Measurements from ENCODE around the gene RAB29.
A peak's percentile ranks its signal among the peaks of the same experiment; 100 is the strongest.

The RAB29 gene

GRCh38 chr1:205794011-205794730, 18.9 kb upstream of the RAB29 start:
- Histone ChIP-seq H3K36me3 (ENCODE audit: control insufficient read depth, insufficient read depth, low read length, severe bottlenecking) (peaks cover 98% of the 10 kb centered on the region), H3K4me1 (ENCODE audit: control insufficient read depth, insufficient read depth, low read length) (peaks cover 13% of the 10 kb centered on the region)

DNA sequence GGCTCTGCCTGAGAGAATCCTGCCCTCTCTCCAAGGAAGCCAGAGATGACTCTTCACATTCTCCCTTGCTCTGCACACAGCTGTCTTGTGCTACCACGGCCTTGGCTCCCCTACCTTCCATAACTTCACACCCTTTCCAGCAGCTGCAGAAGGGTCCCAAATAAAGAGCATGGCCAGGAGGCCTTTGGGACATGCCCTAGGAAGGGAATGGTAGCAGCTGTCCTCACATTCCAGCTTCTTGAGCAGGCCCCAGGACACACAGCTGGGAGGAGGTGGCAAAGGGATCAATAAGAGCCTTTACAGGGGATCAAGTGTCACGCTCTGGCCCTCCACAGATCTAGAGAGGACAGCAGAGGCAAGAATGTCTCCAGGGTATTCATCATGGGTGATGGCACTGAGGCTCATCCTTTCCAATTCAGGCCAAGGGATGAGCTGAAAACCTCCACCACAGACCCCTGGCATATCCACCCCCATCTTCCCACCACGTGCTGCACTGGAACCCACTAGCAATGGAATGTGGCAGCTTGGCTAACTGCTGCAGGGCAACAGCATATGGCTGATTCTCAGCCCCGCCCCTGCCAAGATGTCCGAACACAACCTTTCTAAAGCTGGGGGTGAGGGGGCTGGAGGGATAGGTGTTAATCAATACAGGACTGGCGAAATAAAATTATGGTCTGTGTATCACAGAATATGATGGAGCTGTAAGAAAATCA, 17.8 kb upstream of the RAB29 start:
- Histone ChIP-seq H3K36me3 (ENCODE audit: control insufficient read depth, insufficient read depth, low read length, severe bottlenecking) (peaks cover 90% of the 10 kb centered on the region), H3K4me3 (ENCODE audit: low read length) (no peak overlapping the region), H3K4me1 (ENCODE audit: control insufficient read depth, insufficient read depth, low read length) (peaks cover 13% of the 10 kb centered on the region), H3K9me3 (ENCODE audit: control insufficient read depth, low read length) (no peaks in the 10 kb centered on the region), H3K9ac (ENCODE audit: low read length) (no peak overlapping the region), H3K27me3 (replicated peaks; ENCODE audit: control insufficient read depth, insufficient read depth, low read length) (no peaks in the 10 kb centered on the region)
- DNase-seq (ENCODE audit: low read depth), result no peak

More at GRCh38 chr1:205794011-205794730, 18.9 kb upstream of the RAB29 start:
- no peaks in the 10 kb centered on the region for H3K27me3 ChIP-seq (replicated peaks; ENCODE audit: control insufficient read depth, insufficient read depth, low read length)
- DNase-seq (ENCODE audit: low read depth), result no peak
- no peak overlapping the region for H3K9ac ChIP-seq (ENCODE audit: low read length)
- no peak overlapping the region for H3K4me3 ChIP-seq (ENCODE audit: low read length)
- no peaks in the 10 kb centered on the region for H3K9me3 ChIP-seq (ENCODE audit: control insufficient read depth, low read length)

GRCh38 chr1:205792481-205792881, 17.2 kb upstream of the RAB29 start:
- H3K27me3 ChIP-seq (replicated peaks; ENCODE audit: control insufficient read depth, insufficient read depth, low read length), result no peaks in the 10 kb centered on the region
- no peak for DNase-seq (ENCODE audit: low read depth)
- H3K4me3 ChIP-seq (ENCODE audit: low read length), result no peak overlapping the region
- H3K36me3 ChIP-seq (ENCODE audit: control insufficient read depth, insufficient read depth, low read length, severe bottlenecking), result peaks cover 84% of the 10 kb centered on the region
- H3K9me3 ChIP-seq (ENCODE audit: control insufficient read depth, low read length), result no peaks in the 10 kb centered on the region
- H3K4me1 ChIP-seq (ENCODE audit: control insufficient read depth, insufficient read depth, low read length), result peaks cover 13% of the 10 kb centered on the region
- H3K9ac ChIP-seq (ENCODE audit: low read length), result no peak overlapping the region

DNA sequence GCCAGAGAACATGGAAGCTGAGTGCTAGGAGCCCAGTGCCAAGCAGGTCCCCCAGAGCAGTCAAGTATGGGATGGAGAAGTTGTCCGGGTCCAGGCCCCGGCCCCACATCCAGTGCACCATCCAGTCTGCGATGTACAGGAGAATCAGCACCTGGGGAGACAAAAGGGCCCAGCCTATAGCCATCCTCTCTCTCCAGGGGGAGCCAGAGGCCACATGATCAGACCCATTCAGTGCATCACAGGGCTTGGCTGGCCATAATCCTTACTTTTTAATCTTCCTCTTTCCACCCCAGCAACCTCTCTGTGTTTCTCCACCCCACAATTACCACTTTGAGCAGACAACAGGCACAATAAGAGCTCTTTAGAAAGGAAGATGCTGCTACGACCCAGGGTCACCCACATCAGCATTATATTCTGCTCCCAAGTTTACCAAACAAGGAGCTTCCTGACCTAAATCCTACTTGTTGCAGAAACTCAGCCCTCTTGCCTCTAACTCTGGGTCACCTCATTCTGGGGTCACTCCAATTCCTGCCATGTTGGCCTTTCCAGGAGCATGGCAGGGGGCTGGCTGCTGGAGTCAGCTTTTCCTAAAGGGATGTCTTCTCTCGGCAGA, 16.4 kb upstream of the RAB29 start:
- peaks cover 76% of the 10 kb centered on the region for H3K36me3 ChIP-seq (ENCODE audit: control insufficient read depth, insufficient read depth, low read length, severe bottlenecking)
- H3K9ac ChIP-seq (ENCODE audit: low read length), result no peak overlapping the region
- H3K27me3 ChIP-seq (replicated peaks; ENCODE audit: control insufficient read depth, insufficient read depth, low read length), result no peaks in the 10 kb centered on the region
- peak; percentile 66 for DNase-seq (ENCODE audit: low read depth)
- no peak overlapping the region for H3K4me3 ChIP-seq (ENCODE audit: low read length)
- H3K4me1 ChIP-seq (ENCODE audit: control insufficient read depth, insufficient read depth, low read length), result peaks cover 13% of the 10 kb centered on the region
- no peaks in the 10 kb centered on the region for H3K9me3 ChIP-seq (ENCODE audit: control insufficient read depth, low read length)

DNA sequence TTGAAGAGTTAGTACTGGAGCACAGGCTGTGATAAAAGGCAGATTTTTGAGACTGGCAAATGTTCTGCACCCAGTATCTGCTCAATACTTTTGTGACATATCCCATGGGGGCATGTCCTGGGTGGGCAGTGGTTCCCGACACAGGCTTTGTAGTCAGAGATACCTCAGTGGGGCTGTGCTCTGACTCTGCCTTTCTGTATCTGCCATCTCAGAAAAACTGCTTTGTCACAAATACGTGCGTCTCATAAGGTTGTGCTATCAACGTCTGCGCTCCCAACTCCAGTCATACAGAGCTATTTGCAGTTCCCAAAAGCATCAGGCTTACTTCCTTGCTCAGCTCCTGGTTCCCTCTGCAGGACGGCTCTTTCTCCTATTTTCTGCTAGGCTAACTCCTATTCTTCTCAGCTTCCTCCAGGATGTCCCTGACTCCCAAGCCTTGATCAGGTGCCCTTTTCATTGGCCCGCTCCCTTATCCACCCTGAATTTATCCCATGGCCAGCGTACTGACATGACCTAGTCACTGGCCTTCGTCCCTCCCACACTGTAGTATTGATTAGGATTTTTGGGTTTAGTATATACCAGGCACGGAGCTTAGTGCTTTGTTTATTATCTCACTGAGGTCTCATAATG, 12.1 kb upstream of the RAB29 start:
- Histone ChIP-seq H3K27me3 (replicated peaks; ENCODE audit: control insufficient read depth, insufficient read depth, low read length) (no peaks in the 10 kb centered on the region), H3K9ac (ENCODE audit: low read length) (no peak overlapping the region), H3K9me3 (ENCODE audit: control insufficient read depth, low read length) (no peaks in the 10 kb centered on the region), H3K4me3 (ENCODE audit: low read length) (no peak overlapping the region), H3K36me3 (ENCODE audit: control insufficient read depth, insufficient read depth, low read length, severe bottlenecking) (peaks cover 34% of the 10 kb centered on the region), H3K4me1 (ENCODE audit: control insufficient read depth, insufficient read depth, low read length) (peaks cover 15% of the 10 kb centered on the region)
- DNase-seq (ENCODE audit: low read depth), result no peak

GRCh38 chr1:205786601-205787000, 11.3 kb upstream of the RAB29 start:
- Histone ChIP-seq H3K4me1 (ENCODE audit: control insufficient read depth, insufficient read depth, low read length) (peaks cover 10% of the 10 kb centered on the region), H3K9ac (ENCODE audit: low read length) (no peak overlapping the region), H3K9me3 (ENCODE audit: control insufficient read depth, low read length) (no peaks in the 10 kb centered on the region), H3K36me3 (ENCODE audit: control insufficient read depth, insufficient read depth, low read length, severe bottlenecking) (peaks cover 28% of the 10 kb centered on the region), H3K4me3 (ENCODE audit: low read length) (no peak overlapping the region), H3K27me3 (replicated peaks; ENCODE audit: control insufficient read depth, insufficient read depth, low read length) (no peaks in the 10 kb centered on the region)
- DNase-seq (ENCODE audit: low read depth), result no peak

- Histone ChIP-seq H3K4me1 (ENCODE audit: control insufficient read depth, insufficient read depth, low read length) (peaks cover 10% of the 10 kb centered on the region), H3K9me3 (ENCODE audit: control insufficient read depth, low read length) (no peaks in the 10 kb centered on the region), H3K36me3 (ENCODE audit: control insufficient read depth, insufficient read depth, low read length, severe bottlenecking) (peaks cover 16% of the 10 kb centered on the region), H3K9ac (ENCODE audit: low read length) (no peak overlapping the region), H3K4me3 (ENCODE audit: low read length) (no peak overlapping the region), H3K27me3 (replicated peaks; ENCODE audit: control insufficient read depth, insufficient read depth, low read length) (no peaks in the 10 kb centered on the region)
- DNase-seq (ENCODE audit: low read depth), result no peak
Observed at GRCh38 chr1:205785446-205785845, 10.2 kb upstream of the RAB29 start.

- no peaks in the 10 kb centered on the region for H3K9me3 ChIP-seq (ENCODE audit: control insufficient read depth, low read length)
Observed at GRCh38 chr1:205783904-205784303, 8.6 kb upstream of the RAB29 start.

GRCh38 chr1:205783433-205783795, 8.1 kb upstream of the RAB29 start:
- no peak for DNase-seq (ENCODE audit: low read depth)
- no peaks in the 10 kb centered on the region for H3K27me3 ChIP-seq (replicated peaks; ENCODE audit: control insufficient read depth, insufficient read depth, low read length)
- H3K9me3 ChIP-seq (ENCODE audit: control insufficient read depth, low read length), result no peaks in the 10 kb centered on the region
- H3K4me3 ChIP-seq (ENCODE audit: low read length), result no peak overlapping the region
- peaks cover 10% of the 10 kb centered on the region for H3K4me1 ChIP-seq (ENCODE audit: control insufficient read depth, insufficient read depth, low read length)
- H3K9ac ChIP-seq (ENCODE audit: low read length), result no peak overlapping the region
- H3K36me3 ChIP-seq (ENCODE audit: control insufficient read depth, insufficient read depth, low read length, severe bottlenecking), result no peaks in the 10 kb centered on the region

More at GRCh38 chr1:205783904-205784303, 8.6 kb upstream of the RAB29 start:
- peaks cover under 1% of the 10 kb centered on the region for H3K36me3 ChIP-seq (ENCODE audit: control insufficient read depth, insufficient read depth, low read length, severe bottlenecking)
- no peak overlapping the region for H3K9ac ChIP-seq (ENCODE audit: low read length)
- no peaks in the 10 kb centered on the region for H3K27me3 ChIP-seq (replicated peaks; ENCODE audit: control insufficient read depth, insufficient read depth, low read length)
- H3K4me3 ChIP-seq (ENCODE audit: low read length), result no peak overlapping the region
- no peak for DNase-seq (ENCODE audit: low read depth)
- H3K4me1 ChIP-seq (ENCODE audit: control insufficient read depth, insufficient read depth, low read length), result peaks cover 10% of the 10 kb centered on the region

- Histone ChIP-seq H3K27me3 (replicated peaks; ENCODE audit: control insufficient read depth, insufficient read depth, low read length) (no peaks in the 10 kb centered on the region), H3K9ac (ENCODE audit: low read length) (no peak overlapping the region), H3K4me1 (ENCODE audit: control insufficient read depth, insufficient read depth, low read length) (peaks cover 10% of the 10 kb centered on the region), H3K4me3 (ENCODE audit: low read length) (no peak overlapping the region), H3K9me3 (ENCODE audit: control insufficient read depth, low read length) (no peaks in the 10 kb centered on the region), H3K36me3 (ENCODE audit: control insufficient read depth, insufficient read depth, low read length, severe bottlenecking) (no peaks in the 10 kb centered on the region)
- no peak for DNase-seq (ENCODE audit: low read depth)
Observed at GRCh38 chr1:205782627-205783432, 7.5 kb upstream of the RAB29 start.

Data from adipocyte (in vitro differentiated cells).